Measurements from ENCODE around the gene MPPED1. TPM values are rescaled to one million over a fixed set of nuclear protein-coding genes. Genes with fewer than 3 reads are reported as not detected.

Gene MPPED1
- total RNA-seq, 2 donors from 2014 or later = not detected

DNA sequence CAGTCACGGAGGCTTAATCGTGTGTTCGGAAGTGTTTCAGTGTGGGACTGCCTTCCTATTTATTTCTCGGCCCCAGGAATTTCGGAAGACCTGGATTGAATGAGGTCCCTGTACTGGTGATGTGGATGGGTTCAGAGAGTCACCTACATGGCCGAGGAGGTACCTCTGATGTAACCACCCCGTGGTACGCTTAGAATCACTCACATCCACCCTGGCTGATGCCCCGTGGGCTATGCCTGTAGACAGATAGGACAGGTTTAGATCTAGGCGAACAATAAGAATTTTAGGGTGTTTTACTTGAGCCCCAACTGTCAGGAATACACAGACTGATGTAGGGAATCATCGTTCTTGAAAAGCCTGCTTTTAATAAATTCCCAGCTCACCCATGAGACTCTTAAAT, 2.0 kb downstream of the MPPED1 start:
- H3K9me3 ChIP-seq = no peaks in the 10 kb centered on the region
- H3K36me3 ChIP-seq (replicated peaks in 1 of 2; ENCODE audit: insufficient read depth in 1 of 2, low read depth in 2 of 2) = no peaks in the 10 kb centered on the region
- WGBS, 2 donors = 64 to 73% methylated on average over 11 of the region's 11 CpGs
- no peak for DNase-seq
- no peaks in the 10 kb centered on the region for H3K4me1 ChIP-seq
- no peak for ATAC-seq
- H3K4me3 ChIP-seq = no peak overlapping the region
- TF ChIP-seq, protein P1, sequence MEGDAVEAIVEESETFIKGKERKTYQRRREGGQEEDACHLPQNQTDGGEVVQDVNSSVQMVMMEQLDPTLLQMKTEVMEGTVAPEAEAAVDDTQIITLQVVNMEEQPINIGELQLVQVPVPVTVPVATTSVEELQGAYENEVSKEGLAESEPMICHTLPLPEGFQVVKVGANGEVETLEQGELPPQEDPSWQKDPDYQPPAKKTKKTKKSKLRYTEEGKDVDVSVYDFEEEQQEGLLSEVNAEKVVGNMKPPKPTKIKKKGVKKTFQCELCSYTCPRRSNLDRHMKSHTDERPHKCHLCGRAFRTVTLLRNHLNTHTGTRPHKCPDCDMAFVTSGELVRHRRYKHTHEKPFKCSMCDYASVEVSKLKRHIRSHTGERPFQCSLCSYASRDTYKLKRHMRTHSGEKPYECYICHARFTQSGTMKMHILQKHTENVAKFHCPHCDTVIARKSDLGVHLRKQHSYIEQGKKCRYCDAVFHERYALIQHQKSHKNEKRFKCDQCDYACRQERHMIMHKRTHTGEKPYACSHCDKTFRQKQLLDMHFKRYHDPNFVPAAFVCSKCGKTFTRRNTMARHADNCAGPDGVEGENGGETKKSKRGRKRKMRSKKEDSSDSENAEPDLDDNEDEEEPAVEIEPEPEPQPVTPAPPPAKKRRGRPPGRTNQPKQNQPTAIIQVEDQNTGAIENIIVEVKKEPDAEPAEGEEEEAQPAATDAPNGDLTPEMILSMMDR (IDR thresholded peaks at IDR 0.05) = no peak
- TF ChIP-seq POLR2A (IDR thresholded peaks at IDR 0.05) = no peak
- intact Hi-C loops (cut with DNase I) = no loop called here
- H3K27ac ChIP-seq = no peak overlapping the region
- peaks cover 0 to 4% of the 10 kb centered on the region in 2 donors for H3K27me3 ChIP-seq

DNA sequence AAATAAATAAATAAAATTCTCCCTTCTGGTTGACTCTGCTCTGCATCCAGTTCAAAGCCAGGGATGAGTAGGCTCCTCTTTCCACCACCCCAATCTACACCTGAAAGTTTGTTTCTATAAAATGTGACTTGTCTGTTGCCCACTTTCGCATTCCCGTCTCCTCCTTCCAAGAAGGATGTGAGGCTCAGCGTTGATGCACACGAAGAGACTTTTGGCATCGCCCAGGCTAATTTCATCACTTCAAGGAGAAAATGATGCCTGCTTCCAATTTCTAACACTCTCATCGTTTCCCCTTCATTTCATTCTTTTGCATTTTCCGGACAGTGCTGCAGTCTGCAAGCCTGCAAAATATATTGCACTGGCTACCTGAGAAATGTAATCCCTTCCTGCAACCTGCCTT, 3.9 kb downstream of the MPPED1 start:
- no peak overlapping the region for H3K4me3 ChIP-seq
- no peak overlapping the region for H3K27ac ChIP-seq
- 59 to 78% methylated on average over 7 of the region's 7 CpGs for whole genome bisulfite sequencing, 2 donors
- H3K9me3 ChIP-seq = no peaks in the 10 kb centered on the region
- ATAC-seq (no peak), DNase-seq (no peak)
- H3K4me1 ChIP-seq = no peaks in the 10 kb centered on the region
- H3K36me3 ChIP-seq (replicated peaks in 1 of 2; ENCODE audit: insufficient read depth in 1 of 2, low read depth in 2 of 2) = no peaks in the 10 kb centered on the region
- H3K27me3 ChIP-seq = peaks cover 0 to 7% of the 10 kb centered on the region in 2 donors
- TF ChIP-seq, protein P1 (IDR thresholded peaks at IDR 0.05) = no peak
- TF ChIP-seq POLR2A (IDR thresholded peaks at IDR 0.05) = no peak
- intact Hi-C loops (cut with DNase I) = no loop called here

DNA sequence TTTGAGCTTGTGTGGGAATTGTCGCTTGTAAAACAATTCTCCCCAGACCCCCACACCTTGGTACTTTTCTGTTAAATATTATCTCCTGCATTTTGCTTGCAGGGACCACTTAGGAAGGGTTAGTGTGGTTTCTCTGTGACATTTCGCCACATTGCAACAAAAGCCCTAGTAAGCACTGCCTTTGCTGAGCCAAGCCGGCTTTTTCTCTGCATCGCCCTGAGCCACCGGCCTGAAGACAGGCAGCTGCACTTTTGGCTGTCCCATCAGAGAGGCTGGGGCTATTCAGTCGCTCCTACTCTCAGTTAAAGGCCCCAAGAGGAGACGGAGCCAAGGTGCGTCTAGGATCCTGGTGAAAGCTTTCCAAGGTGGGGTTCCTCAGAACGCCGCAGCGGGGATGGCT, 5.7 kb downstream of the MPPED1 start:
- Histone ChIP-seq H3K36me3 (replicated peaks in 1 of 2; ENCODE audit: insufficient read depth in 1 of 2, low read depth in 2 of 2) (no peaks in the 10 kb centered on the region), H3K4me3 (no peak overlapping the region), H3K27ac (no peak overlapping the region), H3K9me3 (no peaks in the 10 kb centered on the region), H3K4me1 (no peaks in the 10 kb centered on the region), H3K27me3 (peaks cover 0 to 7% of the 10 kb centered on the region in 2 donors)
- TF ChIP-seq POLR2A (IDR thresholded peaks at IDR 0.05) = no peak
- TF ChIP-seq, protein P1 (IDR thresholded peaks at IDR 0.05) = no peak
- intact Hi-C loops (cut with DNase I) = no loop called here
- ATAC-seq (no peak), DNase-seq (no peak)
- WGBS, 2 donors = 70 to 81% methylated on average over 4 to 11 of the region's 11 CpGs

DNA sequence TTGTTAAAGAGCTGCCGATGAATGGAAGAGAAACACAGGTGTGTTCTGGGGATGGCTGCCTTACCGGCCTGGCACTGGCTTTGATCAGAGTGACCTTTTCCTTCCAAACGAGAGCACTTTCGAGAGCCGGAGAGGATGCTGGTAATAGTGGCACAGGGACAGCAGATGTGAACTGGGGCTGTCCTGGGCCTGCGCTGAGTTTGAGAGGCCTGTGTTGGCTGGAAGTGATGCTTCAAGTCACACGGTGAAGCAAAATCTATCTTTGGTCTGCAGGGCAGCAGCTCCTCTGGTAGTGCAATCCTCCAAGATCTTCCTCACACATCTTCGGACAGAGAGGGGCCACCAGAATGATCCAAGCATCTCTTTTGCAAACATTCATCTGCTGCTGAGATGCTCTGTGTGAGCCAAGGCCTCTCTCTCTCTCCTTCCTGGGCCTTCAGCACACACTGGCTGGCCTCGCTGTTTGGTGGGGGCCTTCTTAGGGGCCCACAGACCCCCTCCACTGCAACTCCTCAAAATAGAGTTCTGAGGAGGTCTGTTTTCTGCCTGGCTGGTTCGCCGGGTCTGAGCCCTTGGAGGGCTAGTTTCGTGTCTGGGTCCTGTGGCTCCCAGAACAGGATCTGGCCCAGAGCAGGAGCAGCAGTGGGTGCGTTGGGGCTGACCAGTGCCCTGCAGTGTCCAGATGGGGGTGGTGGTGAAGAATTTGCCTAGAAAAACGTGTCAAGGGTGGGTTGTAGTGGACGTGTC, 6.4 kb downstream of the MPPED1 start:
- ATAC-seq (no peak), DNase-seq (no peak)
- Histone ChIP-seq H3K27me3 (peaks cover 0 to 4% of the 10 kb centered on the region in 2 donors), H3K4me1 (no peaks in the 10 kb centered on the region), H3K27ac (no peak overlapping the region), H3K9me3 (no peaks in the 10 kb centered on the region), H3K36me3 (replicated peaks in 1 of 2; ENCODE audit: insufficient read depth in 1 of 2, low read depth in 2 of 2) (no peaks in the 10 kb centered on the region), H3K4me3 (no peak overlapping the region)
- intact Hi-C loops (cut with DNase I) = no loop called here
- WGBS, 2 donors = 68 to 70% methylated on average over 15 of the region's 15 CpGs
- TF ChIP-seq POLR2A (IDR thresholded peaks at IDR 0.05) = no peak
- TF ChIP-seq, protein P1 (IDR thresholded peaks at IDR 0.05) = no peak

Data from body of pancreas (tissue), 4 donors.